Gastrocnemius medialis (tissue), 4 donors: ENCODE measurements around the gene BTG4. TPM values are rescaled to one million over a fixed set of nuclear protein-coding genes. Genes with fewer than 3 reads are reported as not detected.

Experiments used
- ATAC-seq, 2 donors: fragments of 150-250 bp; one replicate each; pipeline ENCODE4 v1.9.1; 2016
- DNase-seq, 2 donors: peaks; one replicate each; pipeline ENCODE4 v3.0.0-alpha.2; 2019
- H3K27ac ChIP-seq, 4 donors: fragments of 200-600 bp; sonication (generic); 1 replicate in 1 of 4; 2 replicates in 3 of 4; pipeline ENCODE4 v1.5.1; 2016 to 2018; ENCODE audit warnings: mild to moderate bottlenecking in 2 of 4, moderate library complexity in 1 of 4
- H3K27me3 ChIP-seq, 3 donors: fragments of 200-600 bp; sonication (generic) in 2 of 3; 1 replicate in 1 of 3; 2 replicates in 2 of 3; pipeline versions ENCODE4 v1.5.1 to v1.6.0; 2016 to 2019; ENCODE audit warnings: mild to moderate bottlenecking in 1 of 3, moderate library complexity in 1 of 3
- H3K36me3 ChIP-seq, 2 donors: fragments of 200-600 bp; sonication (generic) in 1 of 2; one replicate each; pipeline ENCODE4 v1.5.1; 2017 to 2018
- H3K4me1 ChIP-seq, 2 donors: fragments of 200-600 bp; sonication (generic) in 1 of 2; one replicate each; pipeline ENCODE4 v1.5.1; 2016 to 2017; ENCODE audit warnings: mild to moderate bottlenecking in 2 of 2
- H3K4me3 ChIP-seq, 4 donors: fragments of 200-600 bp; sonication (generic) in 3 of 4; 1 replicate in 1 of 4; 2 replicates in 3 of 4; pipeline ENCODE4 v1.5.1; 2016 to 2019; ENCODE audit warnings: mild to moderate bottlenecking in 2 of 4
- H3K9me3 ChIP-seq, 3 donors: fragments of 200-600 bp; sonication (generic) in 2 of 3; 1 replicate in 1 of 3; 2 replicates in 2 of 3; pipeline ENCODE4 v1.5.1; 2016 to 2019
- CTCF ChIP-seq, 5 experiments: fragments of 450-650 bp in 3 of 5; fragments of 200-600 bp in 2 of 5; sonication (generic) in 2 of 5; IDR thresholded peaks in 4 of 5; conservative IDR thresholded peaks in 1 of 5; 1 replicate in 4 of 5; 2 replicates in 1 of 5; pipeline ENCODE4 v1.5.1; 2016 to 2019; ENCODE audit warnings: antibody characterized with exemption in 5 of 5, mild to moderate bottlenecking in 3 of 5, moderate library complexity in 3 of 5
- POLR2A ChIP-seq, 2 donors: fragments of 450-650 bp; IDR thresholded peaks; one replicate each; pipeline ENCODE4 v1.6.1; 2017; ENCODE audit warnings: antibody characterized with exemption in 2 of 2, mild to moderate bottlenecking in 2 of 2, moderate library complexity in 2 of 2
- in situ Hi-C, 4 donors: fragments of 200-750 bp; cut with MboI; loops; one replicate each; pipeline versions ENCODE4 v1.15.0 to v1.8.0; 2017; ENCODE audit warnings: low sequenced_read_pairs in 4 of 4
- intact Hi-C: fragments of 100-400 bp; cut with DNase I; formaldehyde crosslinking; loops from one replicate; pipeline ENCODE4 v1.15.1; 2023; ENCODE audit warnings: low total_unique reads
- total RNA-seq, 4 donors: library from RNA; depleted of rRNA; stranded (reverse); fragments of >200 nt; gene quantifications; one replicate each; pipeline versions ENCODE4 v1.1.0 to v1.2.3, GENCODE V29; 2016

Gene BTG4
- total RNA-seq, 4 donors from 2014 or later: not detected

GRCh38 chr11:111452817-111453552 lies 59.2 kb downstream of the BTG4 start:
- no peak for ATAC-seq
- peaks cover 5 to 9% of the 10 kb centered on the region in 2 donors for H3K4me1 ChIP-seq
- TF ChIP-seq POLR2A (IDR thresholded peaks at IDR 0.05) (no peak), CTCF (IDR thresholded peaks at IDR 0.05 in 4 of 5, conservative IDR thresholded peaks at IDR 0.05 in 1 of 5) (no peak)
- no peak for DNase-seq
- no peaks in the 10 kb centered on the region for H3K9me3 ChIP-seq
- in situ Hi-C loops: no loop called here
- intact Hi-C loops: no loop called here
- H3K36me3 ChIP-seq: no peaks in the 10 kb centered on the region
- H3K4me3 ChIP-seq: no peak overlapping the region
- no peaks in the 10 kb centered on the region for H3K27me3 ChIP-seq
- no peak overlapping the region for H3K27ac ChIP-seq

GRCh38 chr11:111452146-111452545 lies 60.0 kb downstream of the BTG4 start:
- DNase-seq: no peak

GRCh38 chr11:111450480-111451320 lies 61.5 kb downstream of the BTG4 start:
- in situ Hi-C loops: no loop called here

More at GRCh38 chr11:111452146-111452545, 60.0 kb downstream of the BTG4 start:
- no peak overlapping the region for H3K4me3 ChIP-seq
- no peak overlapping the region for H3K27ac ChIP-seq
- in situ Hi-C loops (no loop called here), intact Hi-C loops (no loop called here)
- no peaks in the 10 kb centered on the region for H3K27me3 ChIP-seq
- no peak for TF ChIP-seq POLR2A (IDR thresholded peaks at IDR 0.05)
- no peak for TF ChIP-seq CTCF (IDR thresholded peaks at IDR 0.05 in 4 of 5, conservative IDR thresholded peaks at IDR 0.05 in 1 of 5)
- H3K9me3 ChIP-seq: no peaks in the 10 kb centered on the region
- ATAC-seq: no peak
- H3K4me1 ChIP-seq: peaks cover 10% of the 10 kb centered on the region in 2 donors
- no peaks in the 10 kb centered on the region for H3K36me3 ChIP-seq

More at GRCh38 chr11:111450480-111451320, 61.5 kb downstream of the BTG4 start:
- no peak overlapping the region for H3K27ac ChIP-seq
- intact Hi-C loops: no loop called here
- no peaks in the 10 kb centered on the region for H3K27me3 ChIP-seq
- H3K4me1 ChIP-seq: peaks cover 14% of the 10 kb centered on the region in 2 donors
- no peak for ATAC-seq
- TF ChIP-seq CTCF (IDR thresholded peaks at IDR 0.05 in 4 of 5, conservative IDR thresholded peaks at IDR 0.05 in 1 of 5): no peak
- no peak for TF ChIP-seq POLR2A (IDR thresholded peaks at IDR 0.05)
- no peaks in the 10 kb centered on the region for H3K9me3 ChIP-seq
- H3K36me3 ChIP-seq: no peaks in the 10 kb centered on the region
- no peak for DNase-seq
- no peak overlapping the region for H3K4me3 ChIP-seq
